Glutamatergic neuron (in vitro differentiated cells): ENCODE measurements around the gene EYA4. TPM values are rescaled to one million over a fixed set of nuclear protein-coding genes. Genes with fewer than 3 reads are reported as not detected.
"Not testable (repeated sequence)": the region's sequence is repeated elsewhere in the genome, so short reads cannot be mapped to it uniquely, and the experiment has no call there.

ENCODE experiments used
- DNase-seq: peaks from one replicate; pipeline ENCODE4 v3.0.0; 2022
- H3K27ac Mint-ChIP-seq: one replicate; pipeline ENCODE4 v1.8.0; 2020; ENCODE audit warnings: mild to moderate bottlenecking, mixed read lengths, inconsistent platforms; ENCODE audit not compliant: unreplicated experiment
- H3K27me3 Mint-ChIP-seq: one replicate; pipeline ENCODE4 v1.8.0; 2020; ENCODE audit warnings: mild to moderate bottlenecking, moderate library complexity, mixed read lengths, inconsistent platforms; ENCODE audit not compliant: unreplicated experiment
- H3K36me3 Mint-ChIP-seq: one replicate; pipeline ENCODE4 v1.8.0; 2020; ENCODE audit warnings: mild to moderate bottlenecking, mixed read lengths, inconsistent platforms; ENCODE audit not compliant: unreplicated experiment
- H3K4me1 Mint-ChIP-seq: one replicate; pipeline ENCODE4 v1.8.0; 2020; ENCODE audit warnings: mild to moderate bottlenecking, low read depth, mixed read lengths, inconsistent platforms; ENCODE audit not compliant: unreplicated experiment
- H3K4me3 Mint-ChIP-seq: one replicate; pipeline ENCODE4 v1.8.0; 2020; ENCODE audit warnings: mild to moderate bottlenecking, mixed read lengths, inconsistent platforms; ENCODE audit not compliant: unreplicated experiment
- H3K9me3 Mint-ChIP-seq: one replicate; pipeline ENCODE4 v1.8.0; 2020; ENCODE audit warnings: mild to moderate bottlenecking, moderate library complexity, mixed read lengths, inconsistent platforms; ENCODE audit not compliant: unreplicated experiment
- total RNA-seq: library from RNA; stranded (reverse); fragmentation: NEBNext Ultra II Directional; extraction: Animal tissue kit (Norgen Biotek cat#: 25700); gene quantifications from one replicate; pipeline ENCODE4 v1.2.1, GENCODE V29; 2021; ENCODE audit not compliant: unreplicated experiment
- TF ChIP-seq, protein P1 (sequence below): fragments of 200-600 bp; sonication (generic); IDR thresholded peaks from one replicate; pipeline ENCODE4 v1.5.0; 2021; ENCODE audit not compliant: partially characterized antibody, unreplicated experiment

EYA4 gene
- total RNA-seq, 1 donor from 2014 or later = not detected

DNA sequence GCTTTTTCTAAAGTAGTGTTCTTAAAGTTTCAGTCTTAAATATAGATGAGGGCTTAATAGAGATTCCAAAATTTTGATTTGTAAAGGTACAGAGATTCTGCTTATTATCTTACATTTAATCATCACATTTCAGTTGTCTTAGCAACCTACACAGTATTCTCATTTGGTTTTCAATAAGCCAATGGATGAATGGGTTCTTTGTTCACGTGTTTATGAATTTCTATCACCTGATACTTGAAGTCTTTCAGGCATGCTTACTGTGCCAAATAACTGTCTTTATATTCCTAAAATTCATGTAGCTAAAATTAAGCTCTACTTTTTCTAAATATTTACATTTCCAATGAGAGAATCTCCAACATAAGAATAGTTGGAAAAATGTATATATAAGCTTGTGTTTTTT, 152.7 kb downstream of the EYA4 start:
- Mint-ChIP-seq H3K9me3 (no peaks in the 10 kb centered on the region), H3K27ac (no peak overlapping the region), H3K36me3 (no peaks in the 10 kb centered on the region), H3K4me3 (no peak overlapping the region), H3K4me1 (peaks cover 12% of the 10 kb centered on the region), H3K27me3 (no peaks in the 10 kb centered on the region)
- no peak for DNase-seq
- TF ChIP-seq, protein P1, sequence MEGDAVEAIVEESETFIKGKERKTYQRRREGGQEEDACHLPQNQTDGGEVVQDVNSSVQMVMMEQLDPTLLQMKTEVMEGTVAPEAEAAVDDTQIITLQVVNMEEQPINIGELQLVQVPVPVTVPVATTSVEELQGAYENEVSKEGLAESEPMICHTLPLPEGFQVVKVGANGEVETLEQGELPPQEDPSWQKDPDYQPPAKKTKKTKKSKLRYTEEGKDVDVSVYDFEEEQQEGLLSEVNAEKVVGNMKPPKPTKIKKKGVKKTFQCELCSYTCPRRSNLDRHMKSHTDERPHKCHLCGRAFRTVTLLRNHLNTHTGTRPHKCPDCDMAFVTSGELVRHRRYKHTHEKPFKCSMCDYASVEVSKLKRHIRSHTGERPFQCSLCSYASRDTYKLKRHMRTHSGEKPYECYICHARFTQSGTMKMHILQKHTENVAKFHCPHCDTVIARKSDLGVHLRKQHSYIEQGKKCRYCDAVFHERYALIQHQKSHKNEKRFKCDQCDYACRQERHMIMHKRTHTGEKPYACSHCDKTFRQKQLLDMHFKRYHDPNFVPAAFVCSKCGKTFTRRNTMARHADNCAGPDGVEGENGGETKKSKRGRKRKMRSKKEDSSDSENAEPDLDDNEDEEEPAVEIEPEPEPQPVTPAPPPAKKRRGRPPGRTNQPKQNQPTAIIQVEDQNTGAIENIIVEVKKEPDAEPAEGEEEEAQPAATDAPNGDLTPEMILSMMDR = no peak

DNA sequence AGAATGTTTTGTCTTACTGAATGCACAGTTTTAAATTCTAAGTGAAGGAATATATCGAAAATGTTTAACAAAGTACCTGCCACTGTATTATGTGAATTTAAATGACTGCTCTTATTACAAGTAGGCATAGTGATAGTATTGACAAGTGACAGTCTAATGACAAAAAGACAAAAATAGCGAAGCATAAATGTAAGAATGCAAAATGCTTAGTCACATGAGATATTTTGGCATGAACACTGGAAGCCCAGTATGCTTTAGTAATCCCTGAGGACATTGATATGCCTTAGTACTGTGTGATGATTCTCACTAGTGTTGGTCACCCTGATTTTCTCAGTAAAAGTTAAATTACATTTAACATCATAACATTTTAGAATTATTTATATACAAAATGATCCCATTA, 153.5 kb downstream of the EYA4 start:
- no peak overlapping the region for H3K4me3 Mint-ChIP-seq
- H3K9me3 Mint-ChIP-seq = no peaks in the 10 kb centered on the region
- peaks cover 12% of the 10 kb centered on the region for H3K4me1 Mint-ChIP-seq
- TF ChIP-seq, protein P1 = no peak
- no peaks in the 10 kb centered on the region for H3K27me3 Mint-ChIP-seq
- H3K27ac Mint-ChIP-seq = no peak overlapping the region
- no peak for DNase-seq
- H3K36me3 Mint-ChIP-seq = no peaks in the 10 kb centered on the region

DNA sequence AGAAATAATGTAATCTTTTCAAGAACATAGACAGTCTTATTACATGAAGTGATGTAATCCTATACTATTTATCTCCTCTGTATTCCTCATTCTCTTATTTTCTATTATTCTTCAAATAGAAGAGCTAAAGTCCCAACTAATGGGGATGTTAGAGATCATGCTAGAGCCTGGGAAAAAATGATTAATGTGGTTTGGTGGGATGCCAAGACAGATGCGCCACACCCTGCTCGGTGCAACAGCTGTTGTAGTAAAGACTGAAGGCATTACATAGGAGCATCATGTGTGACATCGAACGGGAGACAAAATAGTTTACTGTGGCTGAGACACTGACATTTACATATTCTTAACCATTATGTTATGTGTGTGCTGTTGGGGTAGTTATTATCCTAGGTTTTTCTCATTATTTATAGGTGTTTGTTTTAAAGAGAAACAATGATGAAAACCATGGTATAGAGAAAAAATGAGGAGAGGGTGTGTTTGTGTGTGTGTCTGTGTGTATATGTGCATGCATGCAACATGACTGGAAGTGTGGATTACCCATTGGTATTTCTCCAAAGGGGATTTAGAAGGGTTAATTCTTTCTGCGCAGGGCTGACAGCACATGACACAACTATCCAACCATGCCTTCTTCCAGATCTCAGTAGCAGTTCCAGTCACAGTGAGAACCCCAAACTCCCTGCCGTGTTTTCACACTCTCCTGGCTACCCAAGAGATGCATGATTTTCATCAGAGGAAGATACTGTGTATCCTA, 155.3 kb downstream of the EYA4 start:
- no peak overlapping the region for H3K27ac Mint-ChIP-seq
- H3K4me3 Mint-ChIP-seq = no peak overlapping the region
- no peaks in the 10 kb centered on the region for H3K27me3 Mint-ChIP-seq
- DNase-seq = no peak
- no peaks in the 10 kb centered on the region for H3K9me3 Mint-ChIP-seq
- peaks cover 12% of the 10 kb centered on the region for H3K4me1 Mint-ChIP-seq
- TF ChIP-seq, protein P1 = no peak
- H3K36me3 Mint-ChIP-seq = no peaks in the 10 kb centered on the region

DNA sequence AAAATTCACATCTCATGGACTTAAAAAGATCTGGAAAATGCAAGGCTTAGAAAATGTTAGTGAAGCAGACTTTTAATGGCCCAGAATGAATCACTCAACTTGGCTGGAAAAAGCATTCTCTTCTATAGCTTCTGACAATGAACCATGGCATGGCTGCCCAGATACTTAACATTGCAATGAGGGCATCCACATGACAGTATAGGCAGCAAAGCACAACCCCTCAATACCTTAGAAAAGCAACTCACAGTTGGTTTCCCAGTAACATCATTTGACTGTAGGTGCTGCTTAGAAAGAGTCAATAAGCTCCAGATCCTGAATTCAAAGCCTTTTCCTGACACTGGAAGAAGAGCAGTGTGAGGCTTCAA, 155.8 kb downstream of the EYA4 start:
- peaks cover under 1% of the 10 kb centered on the region for H3K27me3 Mint-ChIP-seq
- H3K36me3 Mint-ChIP-seq = no peaks in the 10 kb centered on the region
- no peak overlapping the region for H3K27ac Mint-ChIP-seq
- no peak overlapping the region for H3K4me3 Mint-ChIP-seq
- H3K4me1 Mint-ChIP-seq = peaks cover 12% of the 10 kb centered on the region
- H3K9me3 Mint-ChIP-seq = no peaks in the 10 kb centered on the region
- no peak for DNase-seq
- TF ChIP-seq, protein P1 = no peak

DNA sequence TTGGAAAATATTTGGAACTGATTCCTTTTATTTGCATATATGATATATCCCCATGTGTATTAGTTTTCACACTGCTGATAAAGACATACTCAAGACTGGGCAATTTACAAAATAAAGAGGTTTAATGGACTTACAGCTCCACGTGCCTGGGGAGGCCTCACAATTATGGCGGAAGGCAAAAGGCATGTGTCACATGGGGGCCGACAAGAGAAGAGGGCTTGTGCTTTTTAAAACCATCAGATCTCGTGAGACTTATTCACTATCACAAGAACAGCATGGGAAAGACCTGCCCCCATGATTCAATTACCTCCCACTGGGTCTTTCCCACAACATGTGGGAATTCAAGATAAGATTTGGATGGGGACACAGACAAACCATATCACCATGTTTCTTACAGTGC, 156.4 kb downstream of the EYA4 start:
- peaks cover 14% of the 10 kb centered on the region for H3K4me1 Mint-ChIP-seq
- H3K27ac Mint-ChIP-seq, H3K36me3 Mint-ChIP-seq, DNase-seq, H3K9me3 Mint-ChIP-seq, H3K27me3 Mint-ChIP-seq, H3K4me3 Mint-ChIP-seq: not testable (repeated sequence)
